Measurements from ENCODE around the gene ASTN2.

GRCh38 chr9:117282541-117282940 is 132.3 kb downstream of the ASTN2 start:
- TF ChIP-seq POLR2A (IDR thresholded peaks at IDR 0.05; ENCODE audit: low read length) (no peak), GATA1 (IDR thresholded peaks at IDR 0.05; ENCODE audit: low read depth, low read length) (no peak)

Measured in erythroblast (primary cell).